K562 (cell line): ENCODE measurements around the gene WIPF3.

Source experiments
- CEBPZ ChIP-seq: fragments of 150-350 bp; IDR thresholded peaks from 2 replicates; pipeline ENCODE4 v1.6.1; 2014; ENCODE audit warnings: low read depth, mild to moderate bottlenecking, low read length, borderline replicate concordance
- EP300 ChIP-seq: IDR thresholded peaks from 2 replicates; pipeline ENCODE4 v1.6.1; 2012; ENCODE audit warnings: low read length, improper control_type of control experiment
- POLR2AphosphoS2 ChIP-seq: IDR thresholded peaks from 2 replicates; pipeline ENCODE4 v1.6.1; 2012; ENCODE audit warnings: low read length, improper control_type of control experiment
- PPARD ChIP-seq: fragments of 250-450 bp; sonication (Bioruptor Pico); IDR thresholded peaks from 2 replicates; pipeline ENCODE4 v1.8.0; 2022; ENCODE audit warnings: inconsistent platforms, mild to moderate bottlenecking, moderate library complexity

- TF ChIP-seq POLR2AphosphoS2 (no peak), PPARD (no peak), CEBPZ (no peak), EP300 (no peak)
Observed at GRCh38 chr7:29852457-29852856, 46.1 kb downstream of the WIPF3 start.
